ENCODE measurements around the gene EOMES. TPM values are rescaled to one million over a fixed set of nuclear protein-coding genes. Genes with fewer than 3 reads are reported as not detected.

The EOMES gene
- total RNA-seq, 1 donor from 2014 or later: not detected

GRCh38 chr3:27685474-27685873 lies 36.6 kb downstream of the EOMES start:
- H3K27me3 Mint-ChIP-seq: no peaks in the 10 kb centered on the region
- H3K9me3 Mint-ChIP-seq: no peaks in the 10 kb centered on the region
- no peak for TF ChIP-seq CTCF (conservative IDR thresholded peaks at IDR 0.05)
- peaks cover 6% of the 10 kb centered on the region for H3K4me1 Mint-ChIP-seq (ENCODE audit: unreplicated experiment)
- H3K27ac Mint-ChIP-seq: no peak overlapping the region
- H3K4me3 Mint-ChIP-seq: no peak overlapping the region
- no peak for DNase-seq (ENCODE audit: extremely low spot score, unreplicated experiment)
- no peaks in the 10 kb centered on the region for H3K36me3 Mint-ChIP-seq

- Mint-ChIP-seq H3K36me3 (no peaks in the 10 kb centered on the region), H3K9me3 (no peaks in the 10 kb centered on the region), H3K4me1 (ENCODE audit: unreplicated experiment) (peaks cover 6% of the 10 kb centered on the region), H3K4me3 (no peak overlapping the region), H3K27me3 (no peaks in the 10 kb centered on the region), H3K27ac (no peak overlapping the region)
- no peak for TF ChIP-seq CTCF (conservative IDR thresholded peaks at IDR 0.05)
- DNase-seq (ENCODE audit: extremely low spot score, unreplicated experiment): no peak
Observed at GRCh38 chr3:27684302-27684701, 37.8 kb downstream of the EOMES start.

GRCh38 chr3:27681249-27681748 lies 40.8 kb downstream of the EOMES start:
- Mint-ChIP-seq H3K4me3 (peak overlapping the region; percentile 74), H3K27me3 (no peaks in the 10 kb centered on the region), H3K9me3 (no peaks in the 10 kb centered on the region), H3K36me3 (no peaks in the 10 kb centered on the region), H3K4me1 (ENCODE audit: unreplicated experiment) (peaks cover 6% of the 10 kb centered on the region), H3K27ac (peak overlapping the region; percentile 86)
- DNase-seq (ENCODE audit: extremely low spot score, unreplicated experiment): no peak
- peak; percentile 87 for TF ChIP-seq CTCF (conservative IDR thresholded peaks at IDR 0.05)

GRCh38 chr3:27680517-27681246 lies 41.4 kb downstream of the EOMES start:
- Mint-ChIP-seq H3K4me1 (ENCODE audit: unreplicated experiment) (peaks cover 6% of the 10 kb centered on the region), H3K4me3 (peak overlapping the region; percentile 74), H3K27me3 (no peaks in the 10 kb centered on the region), H3K27ac (peak overlapping the region; percentile 86), H3K9me3 (no peaks in the 10 kb centered on the region), H3K36me3 (no peaks in the 10 kb centered on the region)
- TF ChIP-seq CTCF (conservative IDR thresholded peaks at IDR 0.05): no peak
- no peak for DNase-seq (ENCODE audit: extremely low spot score, unreplicated experiment)

- no peaks in the 10 kb centered on the region for H3K36me3 Mint-ChIP-seq
- DNase-seq (ENCODE audit: extremely low spot score, unreplicated experiment): no peak
- no peak overlapping the region for H3K4me3 Mint-ChIP-seq
- H3K4me1 Mint-ChIP-seq (ENCODE audit: unreplicated experiment): peaks cover 6% of the 10 kb centered on the region
- no peaks in the 10 kb centered on the region for H3K27me3 Mint-ChIP-seq
- no peaks in the 10 kb centered on the region for H3K9me3 Mint-ChIP-seq
- H3K27ac Mint-ChIP-seq: peak overlapping the region; percentile 86
- no peak for TF ChIP-seq CTCF (conservative IDR thresholded peaks at IDR 0.05)
Observed at GRCh38 chr3:27679691-27680090, 42.4 kb downstream of the EOMES start.

Measured in type B pancreatic cell (in vitro differentiated cells).